Smooth muscle cell (in vitro differentiated cells): ENCODE measurements around the gene GSTM3. TPM values are rescaled to one million over a fixed set of nuclear protein-coding genes. Genes with fewer than 3 reads are reported as not detected.
"Not testable (repeated sequence)": the region's sequence is repeated elsewhere in the genome, so short reads cannot be mapped to it uniquely, and the experiment has no call there.

ENCODE experiments used
- DNase-seq: peaks from one replicate; lab custom pipeline; 2025; ENCODE audit not compliant: unreplicated experiment; lab: John Stamatoyannopoulos, UW
- H2AFZ ChIP-seq: fragments of 200-600 bp; sonication (generic); 2 replicates; pipeline ENCODE4 v1.6.0; 2016; ENCODE audit warnings: antibody characterized with exemption, low read depth, mild to moderate bottlenecking
- H3F3A ChIP-seq: fragments of 200-600 bp; sonication (generic); 2 replicates; pipeline ENCODE4 v1.6.0; 2017; ENCODE audit warnings: antibody characterized with exemption, low read depth
- H3K27ac ChIP-seq: fragments of 200-600 bp; sonication (generic); 2 replicates; pipeline ENCODE4 v1.5.1; 2016; ENCODE audit warnings: low read depth, mild to moderate bottlenecking
- H3K27me3 ChIP-seq: fragments of 200-600 bp; sonication (generic); 2 replicates; pipeline ENCODE4 v1.6.1; 2016; ENCODE audit warnings: low read depth, mild to moderate bottlenecking
- H3K36me3 ChIP-seq: fragments of 200-600 bp; sonication (generic); 2 replicates; pipeline ENCODE4 v1.5.1; 2016; ENCODE audit warnings: low read depth
- H3K4me1 ChIP-seq: fragments of 200-600 bp; sonication (generic); 2 replicates; pipeline ENCODE4 v1.5.1; 2016; ENCODE audit warnings: low read depth
- H3K4me2 ChIP-seq: fragments of 200-600 bp; sonication (generic); 2 replicates; pipeline ENCODE4 v1.6.0; 2016; ENCODE audit warnings: mild to moderate bottlenecking
- H3K4me3 ChIP-seq: fragments of 200-600 bp; sonication (generic); 2 replicates; pipeline ENCODE4 v1.5.1; 2016; ENCODE audit warnings: mild to moderate bottlenecking
- H3K79me2 ChIP-seq: fragments of 200-600 bp; sonication (generic); 2 replicates; pipeline ENCODE4 v1.6.0; 2016; ENCODE audit warnings: low read depth, mild to moderate bottlenecking
- H3K9ac ChIP-seq: fragments of 200-600 bp; sonication (generic); 2 replicates; pipeline ENCODE4 v1.6.0; 2016; ENCODE audit warnings: low read depth
- H3K9me3 ChIP-seq: fragments of 200-600 bp; sonication (generic); replicated peaks from 2 replicates; pipeline ENCODE4 v1.5.1; 2016; ENCODE audit warnings: low read depth
- H4K20me1 ChIP-seq: fragments of 200-600 bp; sonication (generic); 2 replicates; pipeline ENCODE4 v1.6.0; 2016; ENCODE audit warnings: low read depth
- WGBS: methylation state at CpG from one replicate; pipeline ENCODE4 v1.1.7; 2016; ENCODE audit warnings: low lambda C conversion rate; 5-methylcytosine and 5-hydroxymethylcytosine counted together
- polyA plus RNA-seq: library from polyadenylated mRNA; unstranded; fragments of >200 nt; fragmentation: Nextera tagmentation; extraction: Ambion mirVana; gene quantifications from 2 replicates; pipeline ENCODE4 v1.2.1, GENCODE V29; 2016
- total RNA-seq: library from RNA; depleted of rRNA; stranded (reverse); fragments of >200 nt; gene quantifications from 2 replicates; pipeline ENCODE4 v1.2.3, GENCODE V29; 2014
- TF ChIP-seq, protein P1 (sequence below): fragments of 200-600 bp; sonication (generic); IDR thresholded peaks from 2 replicates; pipeline ENCODE4 v1.5.1; 2017; ENCODE audit warnings: borderline replicate concordance, mild to moderate bottlenecking, antibody characterized with exemption; ENCODE audit not compliant: insufficient read depth, poor library complexity, severe bottlenecking

Gene GSTM3
- total and polyA plus RNA-seq, 2 experiments from 2014 or later = 153 to 218 TPM

- Histone ChIP-seq H3K79me2 (no peaks in the 10 kb centered on the region), H3K27ac (no peak overlapping the region), H3K36me3 (no peaks in the 10 kb centered on the region), H3K4me2 (no peak overlapping the region), H3K4me1 (no peaks in the 10 kb centered on the region), H3F3A (no peaks in the 10 kb centered on the region), H3K9me3 (no peaks in the 10 kb centered on the region), H3K27me3 (no peaks in the 10 kb centered on the region), H3K4me3 (no peak overlapping the region), H4K20me1 (no peaks in the 10 kb centered on the region), H3K9ac (no peak overlapping the region), H2AFZ (no peak overlapping the region)
- TF ChIP-seq, protein P1, sequence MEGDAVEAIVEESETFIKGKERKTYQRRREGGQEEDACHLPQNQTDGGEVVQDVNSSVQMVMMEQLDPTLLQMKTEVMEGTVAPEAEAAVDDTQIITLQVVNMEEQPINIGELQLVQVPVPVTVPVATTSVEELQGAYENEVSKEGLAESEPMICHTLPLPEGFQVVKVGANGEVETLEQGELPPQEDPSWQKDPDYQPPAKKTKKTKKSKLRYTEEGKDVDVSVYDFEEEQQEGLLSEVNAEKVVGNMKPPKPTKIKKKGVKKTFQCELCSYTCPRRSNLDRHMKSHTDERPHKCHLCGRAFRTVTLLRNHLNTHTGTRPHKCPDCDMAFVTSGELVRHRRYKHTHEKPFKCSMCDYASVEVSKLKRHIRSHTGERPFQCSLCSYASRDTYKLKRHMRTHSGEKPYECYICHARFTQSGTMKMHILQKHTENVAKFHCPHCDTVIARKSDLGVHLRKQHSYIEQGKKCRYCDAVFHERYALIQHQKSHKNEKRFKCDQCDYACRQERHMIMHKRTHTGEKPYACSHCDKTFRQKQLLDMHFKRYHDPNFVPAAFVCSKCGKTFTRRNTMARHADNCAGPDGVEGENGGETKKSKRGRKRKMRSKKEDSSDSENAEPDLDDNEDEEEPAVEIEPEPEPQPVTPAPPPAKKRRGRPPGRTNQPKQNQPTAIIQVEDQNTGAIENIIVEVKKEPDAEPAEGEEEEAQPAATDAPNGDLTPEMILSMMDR = no peak
- WGBS = 93% methylated on average over 7 of the region's 7 CpGs
- DNase-seq = no peak
These were observed 16.1 kb upstream of the GSTM3 start for GRCh38 chr1:109756848-109757521.

GRCh38 chr1:109756325-109756724 is 15.5 kb upstream of the GSTM3 start:
- not testable (repeated sequence) for H3K27me3 ChIP-seq, H3K9me3 ChIP-seq, H4K20me1 ChIP-seq, H3K27ac ChIP-seq, H3K79me2 ChIP-seq, H2AFZ ChIP-seq, H3K9ac ChIP-seq, H3K4me1 ChIP-seq, H3K4me3 ChIP-seq, DNase-seq, H3K36me3 ChIP-seq, H3F3A ChIP-seq, H3K4me2 ChIP-seq
- 95% methylated on average over 5 of the region's 5 CpGs for WGBS

DNA sequence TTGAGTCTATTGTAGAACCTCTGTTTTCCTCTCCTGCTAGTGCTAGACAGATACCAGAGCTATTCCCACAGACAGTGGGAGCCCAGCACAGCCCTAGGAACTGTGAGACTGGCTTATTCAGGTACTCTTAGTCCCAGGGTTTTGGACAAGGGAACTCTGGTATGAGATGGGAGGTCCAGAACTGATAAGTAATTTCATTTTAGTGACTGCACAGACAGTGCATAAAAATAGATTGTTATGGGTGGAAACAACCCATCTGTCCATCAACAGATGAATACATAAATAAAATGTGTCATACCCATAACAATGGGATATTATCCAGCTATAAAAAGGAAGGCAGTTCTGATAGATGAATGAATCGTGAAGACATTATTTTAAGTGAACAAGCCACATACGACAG is 13.9 kb upstream of the GSTM3 start:
- no peaks in the 10 kb centered on the region for H3K27me3 ChIP-seq
- no peaks in the 10 kb centered on the region for H3K9me3 ChIP-seq
- TF ChIP-seq, protein P1 = no peak
- H3K4me2 ChIP-seq = no peak overlapping the region
- H2AFZ ChIP-seq = no peak overlapping the region
- 93% methylated on average over 2 of the region's 2 CpGs for WGBS
- H3K4me3 ChIP-seq = no peak overlapping the region
- H3K27ac ChIP-seq = no peak overlapping the region
- no peaks in the 10 kb centered on the region for H3K4me1 ChIP-seq
- H3K36me3 ChIP-seq = no peaks in the 10 kb centered on the region
- no peaks in the 10 kb centered on the region for H3K79me2 ChIP-seq
- no peak overlapping the region for H3K9ac ChIP-seq
- H4K20me1 ChIP-seq = no peaks in the 10 kb centered on the region
- DNase-seq = no peak
- no peaks in the 10 kb centered on the region for H3F3A ChIP-seq

DNA sequence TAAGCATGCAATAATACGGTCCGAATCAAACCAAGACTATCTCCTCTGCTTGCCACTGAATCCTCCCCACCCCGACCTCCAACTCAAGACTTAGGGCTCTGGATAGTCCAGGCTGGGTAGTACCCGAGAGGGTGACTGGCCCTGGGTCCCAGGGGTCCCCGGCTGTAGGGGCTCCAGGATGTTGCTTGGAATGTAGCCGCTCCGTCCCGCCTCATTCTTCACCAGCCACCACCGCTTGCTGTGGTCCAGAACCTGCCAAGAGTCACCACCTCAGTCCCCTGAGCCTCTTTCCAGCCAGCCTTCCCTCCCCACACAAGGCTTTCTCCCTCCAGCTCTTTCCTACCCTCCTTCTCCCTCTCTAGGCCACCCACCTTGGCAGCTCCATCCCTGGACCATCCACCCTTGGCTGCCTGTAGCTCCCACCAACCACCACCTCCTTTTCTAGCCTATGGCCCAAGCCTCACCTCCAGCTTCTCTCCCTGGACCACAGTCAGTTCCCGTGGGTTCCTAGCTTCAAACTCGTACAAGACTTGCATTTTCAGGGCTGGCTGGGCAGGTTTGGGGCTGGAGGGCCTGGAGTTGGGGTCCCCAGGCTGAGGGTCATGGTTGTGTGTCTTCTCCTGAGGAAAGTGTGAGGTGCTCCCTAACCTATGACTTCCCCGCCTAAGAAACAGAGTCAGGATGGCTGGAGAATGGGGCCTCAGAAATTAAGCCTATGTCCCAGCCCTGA is 10.9 kb upstream of the GSTM3 start:
- no peaks in the 10 kb centered on the region for H3K9me3 ChIP-seq
- H3K4me2 ChIP-seq = no peak overlapping the region
- no peaks in the 10 kb centered on the region for H3K79me2 ChIP-seq
- H3K27ac ChIP-seq = no peak overlapping the region
- no peaks in the 10 kb centered on the region for H4K20me1 ChIP-seq
- H3K4me3 ChIP-seq = no peak overlapping the region
- no peak for DNase-seq
- H2AFZ ChIP-seq = no peak overlapping the region
- H3K27me3 ChIP-seq = no peaks in the 10 kb centered on the region
- TF ChIP-seq, protein P1 = no peak
- H3K9ac ChIP-seq = no peak overlapping the region
- H3K4me1 ChIP-seq = no peaks in the 10 kb centered on the region
- no peaks in the 10 kb centered on the region for H3K36me3 ChIP-seq
- WGBS = 91% methylated on average over 12 of the region's 12 CpGs
- no peaks in the 10 kb centered on the region for H3F3A ChIP-seq
